AG10803 (cell line): Measurements from ENCODE around the gene NKTR.
A peak's percentile ranks its signal among the peaks of the same experiment; 100 is the strongest.

ENCODE experiments used
- DNase-seq: peaks from one replicate; pipeline ENCODE4 v3.0.0; 2010; ENCODE audit warnings: low read depth
- H3K4me3 ChIP-seq: 2 replicates; pipeline ENCODE4 v1.5.1; 2011; ENCODE audit warnings: mild to moderate bottlenecking, low read length, control low read depth
- CTCF ChIP-seq: conservative IDR thresholded peaks from 2 replicates; pipeline ENCODE4 v1.5.1; 2011; ENCODE audit warnings: mild to moderate bottlenecking, low read length, control low read depth, inconsistent platforms

The NKTR gene

GRCh38 chr3:42654331-42655201 is 54.1 kb downstream of the NKTR start:
- DNase-seq = peak; percentile 59
- TF ChIP-seq CTCF = no peak
- H3K4me3 ChIP-seq = peak overlapping the region; percentile 92

GRCh38 chr3:42655331-42655888 is 54.9 kb downstream of the NKTR start:
- H3K4me3 ChIP-seq = peak overlapping the region; percentile 92
- TF ChIP-seq CTCF = no peak
- no peak for DNase-seq

GRCh38 chr3:42655980-42656679 is 55.6 kb downstream of the NKTR start:
- peak; percentile 55 for DNase-seq
- peak overlapping the region; percentile 92 for H3K4me3 ChIP-seq
- TF ChIP-seq CTCF = no peak

GRCh38 chr3:42656680-42657610 is 56.5 kb downstream of the NKTR start:
- no peak overlapping the region for H3K4me3 ChIP-seq

GRCh38 chr3:42657675-42658074 is 57.2 kb downstream of the NKTR start:
- no peak for DNase-seq
- no peak for TF ChIP-seq CTCF
- no peak overlapping the region for H3K4me3 ChIP-seq

More at GRCh38 chr3:42656680-42657610, 56.5 kb downstream of the NKTR start:
- no peak for TF ChIP-seq CTCF
- no peak for DNase-seq

- no peak for TF ChIP-seq CTCF
- no peak for DNase-seq
- no peak overlapping the region for H3K4me3 ChIP-seq
Observed at GRCh38 chr3:42658091-42658770, 57.7 kb downstream of the NKTR start.
